ENCODE results near the gene LCE1D. TPM values are rescaled to one million over a fixed set of nuclear protein-coding genes. Genes with fewer than 3 reads are reported as not detected.

The LCE1D gene
- total RNA-seq, 1 donor from 2014 or later: not detected

- Mint-ChIP-seq H3K36me3 (ENCODE audit: unreplicated experiment) (no peaks in the 10 kb centered on the region), H3K27me3 (ENCODE audit: unreplicated experiment) (no peaks in the 10 kb centered on the region), H3K4me3 (ENCODE audit: unreplicated experiment) (no peak overlapping the region), H3K27ac (ENCODE audit: unreplicated experiment) (no peak overlapping the region), H3K9me3 (ENCODE audit: unreplicated experiment) (peaks cover 8% of the 10 kb centered on the region), H3K4me1 (ENCODE audit: unreplicated experiment) (no peaks in the 10 kb centered on the region)
- DNase-seq (ENCODE audit: extremely low spot score, unreplicated experiment): no peak
- no peak for TF ChIP-seq CTCF (IDR thresholded peaks at IDR 0.05)
Observed at GRCh38 chr1:152768847-152769533, 27.5 kb upstream of the LCE1D start.

- Mint-ChIP-seq H3K9me3 (ENCODE audit: unreplicated experiment) (peaks cover 15% of the 10 kb centered on the region), H3K27me3 (ENCODE audit: unreplicated experiment) (no peaks in the 10 kb centered on the region), H3K27ac (ENCODE audit: unreplicated experiment) (no peak overlapping the region), H3K4me1 (ENCODE audit: unreplicated experiment) (no peaks in the 10 kb centered on the region), H3K36me3 (ENCODE audit: unreplicated experiment) (no peaks in the 10 kb centered on the region), H3K4me3 (ENCODE audit: unreplicated experiment) (no peak overlapping the region)
- DNase-seq (ENCODE audit: extremely low spot score, unreplicated experiment): no peak
- TF ChIP-seq CTCF (IDR thresholded peaks at IDR 0.05): no peak
Observed at GRCh38 chr1:152770411-152770810, 26.1 kb upstream of the LCE1D start.

- H3K4me3 Mint-ChIP-seq (ENCODE audit: unreplicated experiment): no peak within 1 kb of the TSS
- TF ChIP-seq CTCF (IDR thresholded peaks at IDR 0.05): no peak
- no peaks in the 10 kb centered on the region for H3K4me1 Mint-ChIP-seq (ENCODE audit: unreplicated experiment)
- no peaks in the 10 kb centered on the region for H3K27me3 Mint-ChIP-seq (ENCODE audit: unreplicated experiment)
- H3K27ac Mint-ChIP-seq (ENCODE audit: unreplicated experiment): no peak within 1 kb of the TSS
- peaks cover 15% of the 10 kb centered on the region for H3K9me3 Mint-ChIP-seq (ENCODE audit: unreplicated experiment)
- H3K36me3 Mint-ChIP-seq (ENCODE audit: unreplicated experiment): no peaks in the 10 kb centered on the region
- no peak for DNase-seq (ENCODE audit: extremely low spot score, unreplicated experiment)
Observed at GRCh38 chr1:152774875-152775274, 21.6 kb upstream of the LCE1D start, which contains the start of gene LCE1F. LCE1F (plus strand) TSS chr1:152775140; CDS start chr1:152776372, 1,232 bp downstream.

- no peak for DNase-seq (ENCODE audit: extremely low spot score, unreplicated experiment)
- TF ChIP-seq CTCF (IDR thresholded peaks at IDR 0.05): no peak
- H3K27ac Mint-ChIP-seq (ENCODE audit: unreplicated experiment): no peak overlapping the region
- no peaks in the 10 kb centered on the region for H3K36me3 Mint-ChIP-seq (ENCODE audit: unreplicated experiment)
- no peaks in the 10 kb centered on the region for H3K27me3 Mint-ChIP-seq (ENCODE audit: unreplicated experiment)
- no peaks in the 10 kb centered on the region for H3K4me1 Mint-ChIP-seq (ENCODE audit: unreplicated experiment)
- H3K9me3 Mint-ChIP-seq (ENCODE audit: unreplicated experiment): peaks cover 11% of the 10 kb centered on the region
- no peak overlapping the region for H3K4me3 Mint-ChIP-seq (ENCODE audit: unreplicated experiment)
Observed at GRCh38 chr1:152776361-152776760, 20.2 kb upstream of the LCE1D start.

GRCh38 chr1:152777510-152778137, 18.9 kb upstream of the LCE1D start:
- Mint-ChIP-seq H3K9me3 (ENCODE audit: unreplicated experiment) (peaks cover 7% of the 10 kb centered on the region), H3K4me3 (ENCODE audit: unreplicated experiment) (no peak overlapping the region), H3K36me3 (ENCODE audit: unreplicated experiment) (no peaks in the 10 kb centered on the region), H3K27ac (ENCODE audit: unreplicated experiment) (no peak overlapping the region), H3K4me1 (ENCODE audit: unreplicated experiment) (no peaks in the 10 kb centered on the region), H3K27me3 (ENCODE audit: unreplicated experiment) (no peaks in the 10 kb centered on the region)
- DNase-seq (ENCODE audit: extremely low spot score, unreplicated experiment): no peak
- no peak for TF ChIP-seq CTCF (IDR thresholded peaks at IDR 0.05)
